ENCODE results near the gene COMTD1.

COMTD1 gene

GRCh38 chr10:75240329-75241076 is 4.7 kb upstream of the COMTD1 start:
- no peak for TF ChIP-seq CTCF (conservative IDR thresholded peaks at IDR 0.05; ENCODE audit: low read depth)
- DNase-seq (ENCODE audit: low spot score) = no peak
- H3K27ac ChIP-seq = no peak overlapping the region
- ChIA-PET POLR2A (ENCODE audit: low non-redundant PET) (no interaction called here), CTCF (interaction anchor here (0.8 to 1.0 kb wide), 2 partner anchors 21 to 29 kb away, joined by 3 read pairs; no protein-coding TSS in a partner anchor)

GRCh38 chr10:75239096-75239790 is 3.5 kb upstream of the COMTD1 start:
- no peak overlapping the region for H3K27ac ChIP-seq
- CTCF ChIA-PET = interaction anchor here (0.6 to 1.0 kb wide), 4 partner anchors 23 to 138 kb away, joined by 3 to 4 read pairs (median 3); no protein-coding TSS in a partner anchor
- TF ChIP-seq CTCF (conservative IDR thresholded peaks at IDR 0.05; ENCODE audit: low read depth) = no peak
- no peak for DNase-seq (ENCODE audit: low spot score)
- POLR2A ChIA-PET (ENCODE audit: low non-redundant PET) = no interaction called here

GRCh38 chr10:75238182-75239095 is 2.7 kb upstream of the COMTD1 start:
- H3K27ac ChIP-seq = no peak overlapping the region
- TF ChIP-seq CTCF (conservative IDR thresholded peaks at IDR 0.05; ENCODE audit: low read depth) = no peak
- CTCF ChIA-PET = interaction anchor here (0.6 to 3.5 kb wide), 3 partner anchors 51 to 157 kb away, joined by 3 to 25 read pairs (median 4); no protein-coding TSS in a partner anchor
- POLR2A ChIA-PET (ENCODE audit: low non-redundant PET) = no interaction called here
- no peak for DNase-seq (ENCODE audit: low spot score)

- ChIA-PET POLR2A (ENCODE audit: low non-redundant PET) (interaction anchor here (0.6 to 1.8 kb wide), 2 partner anchors 160 to 1464 kb away, joined by 3 to 6 read pairs; a partner anchor contains a TSS), CTCF (interaction anchor here (0.7 to 3.5 kb wide), 13 partner anchors 11 to 1869 kb away, joined by 3 to 25 read pairs (median 4); partner anchors contain the start of gene ZNF503)
- peak; percentile 47; the same call in 1 of the 2 replicates for TF ChIP-seq CTCF (conservative IDR thresholded peaks at IDR 0.05; ENCODE audit: low read depth)
- no peak for DNase-seq (ENCODE audit: low spot score)
- H3K27ac ChIP-seq = peak overlapping the region; percentile 97
These were observed 545 bp upstream of the COMTD1 start for GRCh38 chr10:75236178-75236825.

- no peak for DNase-seq (ENCODE audit: low spot score)
- peak overlapping the region; percentile 97 for H3K27ac ChIP-seq
- ChIA-PET CTCF (interaction anchor here (0.7 to 1.3 kb wide), 10 partner anchors 9 to 804 kb away, joined by 3 to 5 read pairs (median 4); partner anchors contain the start of gene SAMD8), POLR2A (ENCODE audit: low non-redundant PET) (interaction anchor here (1.0 to 2.2 kb wide), 6 partner anchors 20 to 487 kb away, joined by 3 to 16 read pairs (median 4); partner anchors contain the start of gene VDAC2)
- no peak; the same call in 1 of the 2 replicates for TF ChIP-seq CTCF (conservative IDR thresholded peaks at IDR 0.05; ENCODE audit: low read depth)
These were observed 928 bp downstream of the COMTD1 start for GRCh38 chr10:75234683-75235374.
